HEK293 (cell line): ENCODE data around the gene CELF4.

Experiments used
- BCL11A ChIP-seq: fragments of 450-650 bp; formaldehyde crosslinking; IDR thresholded peaks from 2 replicates; pipeline ENCODE4 v1.5.1; 2016; ENCODE audit warnings: low read depth, missing biosample characterization, missing genetic modification characterization
- TCF7L2 ChIP-seq: IDR thresholded peaks from 2 replicates; pipeline ENCODE4 v1.6.1; 2011; ENCODE audit warnings: low read depth, mild to moderate bottlenecking, inconsistent platforms, low read length, moderate library complexity, borderline replicate concordance
- YY1 ChIP-seq: fragments of 450-650 bp; formaldehyde crosslinking; IDR thresholded peaks from 2 replicates; pipeline ENCODE4 v1.5.1; 2018; ENCODE audit warnings: missing biosample characterization, missing genetic modification characterization
- ZBTB7A ChIP-seq: fragments of 450-650 bp; formaldehyde crosslinking; IDR thresholded peaks from 2 replicates; pipeline ENCODE4 v1.5.1; 2016; ENCODE audit warnings: low read depth, missing biosample characterization, missing genetic modification characterization
- ZEB2 ChIP-seq: fragments of 450-650 bp; formaldehyde crosslinking; IDR thresholded peaks from 2 replicates; pipeline ENCODE4 v1.5.1; 2016; ENCODE audit warnings: missing biosample characterization, missing genetic modification characterization
- ZNF133 ChIP-seq: fragments of 450-650 bp; formaldehyde crosslinking; IDR thresholded peaks from 2 replicates; pipeline ENCODE4 v1.5.1; 2016; ENCODE audit warnings: missing biosample characterization, missing genetic modification characterization
- ZNF24 ChIP-seq: fragments of 450-650 bp; formaldehyde crosslinking; IDR thresholded peaks from 2 replicates; pipeline ENCODE4 v1.5.1; 2016; ENCODE audit warnings: missing biosample characterization, missing genetic modification characterization
- ZNF274 ChIP-seq, 2 experiments: fragments of 200-500 bp in 1 of 2; fragments of 450-650 bp in 1 of 2; sonication (Bioruptor generic) in 1 of 2; formaldehyde crosslinking in 1 of 2; IDR thresholded peaks; 2 replicates each; pipeline versions ENCODE4 v1.5.1 to v1.6.1; 2014 to 2016; ENCODE audit warnings: borderline replicate concordance in 1 of 2, inconsistent platforms in 1 of 2, low read length in 1 of 2, missing biosample characterization in 1 of 2, missing genetic modification characterization in 1 of 2
- ZNF664 ChIP-seq: fragments of 450-650 bp; formaldehyde crosslinking; IDR thresholded peaks from 2 replicates; pipeline ENCODE4 v1.5.1; 2016; ENCODE audit warnings: missing biosample characterization, missing genetic modification characterization
- ZNF670 ChIP-seq: fragments of 450-650 bp; formaldehyde crosslinking; IDR thresholded peaks from 2 replicates; pipeline ENCODE4 v1.5.1; 2016; ENCODE audit warnings: missing biosample characterization, missing genetic modification characterization, low read depth
- TF ChIP-seq, protein P1 (sequence below): fragments of 450-650 bp; formaldehyde crosslinking; IDR thresholded peaks from 2 replicates; pipeline ENCODE4 v1.5.1; 2016; ENCODE audit warnings: missing biosample characterization, missing genetic modification characterization
- TF ChIP-seq, protein P2 (sequence below): sonication (generic); formaldehyde crosslinking; IDR thresholded peaks from 2 replicates; pipeline ENCODE4 v1.8.1; 2022; ENCODE audit warnings: mild to moderate bottlenecking, moderate library complexity, missing genetic modification reagents
- TF ChIP-seq, protein P3 (sequence below): fragments of 450-650 bp; formaldehyde crosslinking; IDR thresholded peaks from 2 replicates; pipeline ENCODE4 v1.5.1; 2016; ENCODE audit warnings: missing biosample characterization, missing genetic modification characterization, low read depth
- TF ChIP-seq, protein P4 (sequence below): fragments of 450-650 bp; formaldehyde crosslinking; IDR thresholded peaks from 2 replicates; pipeline ENCODE4 v1.5.1; 2016; ENCODE audit warnings: missing biosample characterization, missing genetic modification characterization

DNA sequence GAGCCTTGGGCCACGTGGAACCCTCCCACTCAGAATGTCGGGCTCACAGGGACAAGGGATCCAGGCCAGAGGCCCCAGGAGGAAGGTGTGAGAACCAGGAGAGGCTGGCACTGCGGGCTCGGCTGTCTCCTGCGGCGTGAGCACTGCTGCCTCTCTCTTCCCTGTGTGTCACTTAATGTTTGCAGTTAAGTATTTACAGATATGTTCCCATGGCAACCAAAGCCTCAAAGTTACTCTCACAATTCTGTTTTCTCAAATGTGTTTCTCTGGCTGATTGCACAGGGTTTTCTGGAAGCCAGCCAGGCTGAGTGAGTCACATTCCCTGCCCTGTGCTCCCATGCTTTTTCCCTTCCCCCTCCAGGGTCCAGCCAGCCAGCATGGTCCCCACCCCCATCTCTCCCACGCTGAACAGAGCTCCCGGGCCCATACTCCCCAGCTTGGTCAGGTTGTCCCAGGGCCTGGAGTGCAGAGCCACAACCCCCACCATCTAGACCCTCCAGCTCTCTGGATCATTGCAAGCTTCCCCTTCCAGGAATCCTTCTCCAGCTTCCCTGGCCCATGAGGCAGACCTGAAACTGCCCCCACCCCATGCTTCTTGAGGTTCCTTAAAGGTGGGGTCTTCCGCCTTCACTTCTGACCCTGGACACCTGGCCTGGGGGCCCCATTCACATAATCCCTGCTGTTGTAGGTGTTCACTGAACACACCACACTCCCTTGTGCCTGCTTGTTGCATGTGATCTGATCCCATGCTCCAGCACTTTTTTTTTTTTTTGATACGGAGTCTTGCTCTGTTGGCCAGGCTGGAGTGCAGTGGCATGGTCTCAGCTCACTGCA lies 265.9 kb downstream of the CELF4 start:
- TF ChIP-seq, protein P1, sequence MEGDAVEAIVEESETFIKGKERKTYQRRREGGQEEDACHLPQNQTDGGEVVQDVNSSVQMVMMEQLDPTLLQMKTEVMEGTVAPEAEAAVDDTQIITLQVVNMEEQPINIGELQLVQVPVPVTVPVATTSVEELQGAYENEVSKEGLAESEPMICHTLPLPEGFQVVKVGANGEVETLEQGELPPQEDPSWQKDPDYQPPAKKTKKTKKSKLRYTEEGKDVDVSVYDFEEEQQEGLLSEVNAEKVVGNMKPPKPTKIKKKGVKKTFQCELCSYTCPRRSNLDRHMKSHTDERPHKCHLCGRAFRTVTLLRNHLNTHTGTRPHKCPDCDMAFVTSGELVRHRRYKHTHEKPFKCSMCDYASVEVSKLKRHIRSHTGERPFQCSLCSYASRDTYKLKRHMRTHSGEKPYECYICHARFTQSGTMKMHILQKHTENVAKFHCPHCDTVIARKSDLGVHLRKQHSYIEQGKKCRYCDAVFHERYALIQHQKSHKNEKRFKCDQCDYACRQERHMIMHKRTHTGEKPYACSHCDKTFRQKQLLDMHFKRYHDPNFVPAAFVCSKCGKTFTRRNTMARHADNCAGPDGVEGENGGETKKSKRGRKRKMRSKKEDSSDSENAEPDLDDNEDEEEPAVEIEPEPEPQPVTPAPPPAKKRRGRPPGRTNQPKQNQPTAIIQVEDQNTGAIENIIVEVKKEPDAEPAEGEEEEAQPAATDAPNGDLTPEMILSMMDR (tag by site-specific recombination), result no peak
- no peak for TF ChIP-seq TCF7L2
- TF ChIP-seq, protein P2, sequence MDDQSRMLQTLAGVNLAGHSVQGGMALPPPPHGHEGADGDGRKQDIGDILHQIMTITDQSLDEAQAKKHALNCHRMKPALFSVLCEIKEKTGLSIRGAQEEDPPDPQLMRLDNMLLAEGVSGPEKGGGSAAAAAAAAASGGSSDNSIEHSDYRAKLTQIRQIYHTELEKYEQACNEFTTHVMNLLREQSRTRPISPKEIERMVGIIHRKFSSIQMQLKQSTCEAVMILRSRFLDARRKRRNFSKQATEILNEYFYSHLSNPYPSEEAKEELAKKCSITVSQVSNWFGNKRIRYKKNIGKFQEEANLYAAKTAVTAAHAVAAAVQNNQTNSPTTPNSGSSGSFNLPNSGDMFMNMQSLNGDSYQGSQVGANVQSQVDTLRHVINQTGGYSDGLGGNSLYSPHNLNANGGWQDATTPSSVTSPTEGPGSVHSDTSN (CRISPR knock-in tag), result no peak
- TF ChIP-seq, protein P3, sequence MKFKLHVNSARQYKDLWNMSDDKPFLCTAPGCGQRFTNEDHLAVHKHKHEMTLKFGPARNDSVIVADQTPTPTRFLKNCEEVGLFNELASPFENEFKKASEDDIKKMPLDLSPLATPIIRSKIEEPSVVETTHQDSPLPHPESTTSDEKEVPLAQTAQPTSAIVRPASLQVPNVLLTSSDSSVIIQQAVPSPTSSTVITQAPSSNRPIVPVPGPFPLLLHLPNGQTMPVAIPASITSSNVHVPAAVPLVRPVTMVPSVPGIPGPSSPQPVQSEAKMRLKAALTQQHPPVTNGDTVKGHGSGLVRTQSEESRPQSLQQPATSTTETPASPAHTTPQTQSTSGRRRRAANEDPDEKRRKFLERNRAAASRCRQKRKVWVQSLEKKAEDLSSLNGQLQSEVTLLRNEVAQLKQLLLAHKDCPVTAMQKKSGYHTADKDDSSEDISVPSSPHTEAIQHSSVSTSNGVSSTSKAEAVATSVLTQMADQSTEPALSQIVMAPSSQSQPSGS (tag by site-specific recombination), result no peak
- no peak for TF ChIP-seq ZNF274 (IDR thresholded peaks at IDR 0.05; ENCODE audit: low read length)
- TF ChIP-seq ZNF274 (tag by site-specific recombination; IDR thresholded peaks at IDR 0.05; ENCODE audit: borderline replicate concordance), result no peak
- peak; percentile 59; the same call in 1 of the 2 replicates for TF ChIP-seq ZEB2 (tag by site-specific recombination)
- TF ChIP-seq ZBTB7A, result no peak
- TF ChIP-seq, protein P4, sequence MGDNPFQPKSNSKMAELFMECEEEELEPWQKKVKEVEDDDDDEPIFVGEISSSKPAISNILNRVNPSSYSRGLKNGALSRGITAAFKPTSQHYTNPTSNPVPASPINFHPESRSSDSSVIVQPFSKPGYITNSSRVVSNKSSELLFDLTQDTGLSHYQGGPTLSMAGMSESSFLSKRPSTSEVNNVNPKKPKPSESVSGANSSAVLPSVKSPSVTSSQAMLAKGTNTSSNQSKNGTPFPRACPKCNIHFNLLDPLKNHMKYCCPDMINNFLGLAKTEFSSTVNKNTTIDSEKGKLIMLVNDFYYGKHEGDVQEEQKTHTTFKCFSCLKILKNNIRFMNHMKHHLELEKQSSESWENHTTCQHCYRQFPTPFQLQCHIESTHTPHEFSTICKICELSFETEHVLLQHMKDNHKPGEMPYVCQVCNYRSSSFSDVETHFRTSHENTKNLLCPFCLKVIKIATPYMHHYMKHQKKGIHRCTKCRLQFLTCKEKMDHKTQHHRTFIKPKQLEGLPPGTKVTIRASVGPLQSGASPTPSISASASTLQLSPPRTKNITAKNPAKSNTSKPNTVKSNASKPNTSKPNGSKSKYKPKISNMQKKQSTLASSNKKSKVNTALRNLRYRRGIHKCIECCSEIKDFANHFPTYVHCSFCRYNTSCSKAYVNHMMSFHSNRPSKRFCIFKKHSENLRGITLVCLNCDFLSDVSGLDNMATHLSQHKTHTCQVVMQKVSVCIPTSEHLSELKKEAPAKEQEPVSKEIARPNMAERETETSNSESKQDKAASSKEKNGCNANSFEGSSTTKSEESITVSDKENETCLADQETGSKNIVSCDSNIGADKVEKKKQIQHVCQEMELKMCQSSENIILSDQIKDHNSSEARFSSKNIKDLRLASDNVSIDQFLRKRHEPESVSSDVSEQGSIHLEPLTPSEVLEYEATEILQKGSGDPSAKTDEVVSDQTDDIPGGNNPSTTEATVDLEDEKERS (tag by site-specific recombination), result no peak
- no peak for TF ChIP-seq YY1 (tag by site-specific recombination)
- TF ChIP-seq ZNF133 (tag by site-specific recombination), result no peak
- TF ChIP-seq ZNF24, result no peak
- TF ChIP-seq BCL11A (tag by site-specific recombination), result no peak
- no peak for TF ChIP-seq ZNF664
- no peak for TF ChIP-seq ZNF670 (tag by site-specific recombination)
